C4-2B (cell line): Measurements from ENCODE around the gene UBE2I.

ENCODE experiments used
- H3K27ac ChIP-seq: fragments of 450-650 bp; 2 replicates; pipeline ENCODE4 v1.5.1; 2017
- CTCF ChIP-seq: fragments of 450-650 bp; conservative IDR thresholded peaks from 2 replicates; pipeline ENCODE4 v1.5.1; 2017; ENCODE audit warnings: mild to moderate bottlenecking
- ZFX ChIP-seq: fragments of 450-650 bp; IDR thresholded peaks from 2 replicates; pipeline ENCODE4 v1.6.1; 2017

UBE2I gene

GRCh38 chr16:1278477-1278876 lies 31.0 kb upstream of the UBE2I start:
- no peak for TF ChIP-seq CTCF
- no peak for TF ChIP-seq ZFX
- H3K27ac ChIP-seq, result no peak overlapping the region

- TF ChIP-seq CTCF (no peak), ZFX (no peak)
- no peak overlapping the region for H3K27ac ChIP-seq
Observed at GRCh38 chr16:1279081-1279944, 30.1 kb upstream of the UBE2I start.

DNA sequence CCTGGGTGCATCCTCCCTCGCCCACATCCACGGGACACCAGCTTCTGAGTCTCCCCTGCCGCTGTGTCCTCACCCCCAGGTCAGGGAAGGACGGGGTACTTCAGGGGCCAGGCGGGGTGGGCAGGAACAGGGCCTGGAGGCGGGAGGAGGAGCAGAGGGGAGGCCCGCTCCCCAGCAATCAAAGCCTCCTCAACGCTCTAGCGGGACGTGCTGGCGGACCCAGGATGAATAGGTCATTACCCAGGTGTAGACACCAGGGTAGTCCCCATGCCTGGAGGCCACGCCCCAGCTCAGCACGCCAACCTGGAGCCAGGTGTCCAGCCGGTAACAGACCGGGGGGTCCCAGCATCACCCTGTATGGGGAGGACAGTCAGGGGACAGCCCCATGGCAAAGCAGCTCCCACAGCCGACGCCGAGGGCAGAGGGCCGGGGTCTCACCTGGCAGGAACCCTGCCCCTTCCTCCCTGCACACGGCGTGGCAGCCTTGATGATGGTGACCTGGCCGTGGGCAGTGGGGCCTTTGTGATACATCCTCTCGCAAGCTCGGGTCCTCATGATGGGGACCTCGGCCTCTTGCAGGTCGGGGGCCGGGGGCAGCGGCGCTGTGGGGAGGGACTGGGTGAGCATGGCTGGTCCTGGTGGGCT lies 29.4 kb upstream of the UBE2I start:
- no peak for TF ChIP-seq ZFX
- no peak for TF ChIP-seq CTCF
- no peak overlapping the region for H3K27ac ChIP-seq

GRCh38 chr16:1280783-1281182 lies 28.7 kb upstream of the UBE2I start:
- no peak overlapping the region for H3K27ac ChIP-seq
- TF ChIP-seq ZFX (no peak), CTCF (no peak)

GRCh38 chr16:1281517-1281916 lies 27.9 kb upstream of the UBE2I start:
- TF ChIP-seq ZFX (no peak), CTCF (no peak)
- H3K27ac ChIP-seq, result no peak overlapping the region

DNA sequence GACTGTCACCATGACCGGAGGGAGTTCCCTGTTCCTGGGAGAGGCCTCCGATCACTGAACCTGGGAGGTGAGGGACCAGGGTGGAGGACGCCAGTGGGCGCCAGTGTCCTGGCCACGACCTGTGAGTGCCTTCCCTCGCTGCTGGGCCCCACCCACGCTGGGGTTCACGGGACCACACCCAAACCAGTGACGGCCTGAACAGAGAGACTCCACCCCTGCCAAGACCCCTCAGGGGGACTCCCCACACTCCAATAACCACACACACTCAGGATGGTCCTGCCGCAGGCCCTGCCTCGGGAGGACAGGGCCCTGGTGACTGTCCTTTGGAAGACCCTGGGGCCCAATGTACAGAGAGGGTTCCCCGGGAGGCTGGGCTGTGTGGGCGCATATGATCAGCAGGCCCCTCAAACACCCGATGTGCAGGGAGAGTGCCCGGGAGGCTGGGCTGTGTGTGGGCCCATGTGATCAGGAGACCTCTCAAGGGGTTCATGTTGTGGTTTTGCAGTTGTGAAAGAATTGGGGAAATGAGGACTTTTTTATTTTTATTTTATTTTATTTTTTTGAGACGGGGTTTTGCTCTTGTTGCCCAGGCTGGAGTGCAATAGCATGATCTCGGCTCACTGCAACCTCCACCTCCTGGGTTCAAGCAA lies 27.0 kb upstream of the UBE2I start:
- no peak overlapping the region for H3K27ac ChIP-seq
- TF ChIP-seq CTCF (no peak), ZFX (no peak)

- H3K27ac ChIP-seq, result no peak overlapping the region
- TF ChIP-seq CTCF (no peak), ZFX (no peak)
Observed at GRCh38 chr16:1283296-1283695, 26.1 kb upstream of the UBE2I start.
